HG02642 (cell line): ENCODE results near the gene LCNL1.

Source experiments
- ATAC-seq: cut with Tn5 transposase; IDR thresholded peaks from one replicate; pipeline ENCODE4 v1.9.1; 2021; ENCODE audit warnings: mild to moderate bottlenecking; ENCODE audit not compliant: unreplicated experiment, poor library complexity

The LCNL1 gene

GRCh38 chr9:136973618-136974617 lies 8.9 kb upstream of the LCNL1 start:
- no peak for ATAC-seq

GRCh38 chr9:136974817-136975535 lies 7.8 kb upstream of the LCNL1 start:
- no peak for ATAC-seq

GRCh38 chr9:136975644-136976043 lies 7.1 kb upstream of the LCNL1 start:
- ATAC-seq, result no peak

- no peak for ATAC-seq
These were observed 5.6 kb upstream of the LCNL1 start, which contains the start of gene PTGDS for GRCh38 chr9:136977223-136977622. Gene PTGDS (plus strand): TSS chr9:136977504. CDS start chr9:136977579, 75 bp downstream.

GRCh38 chr9:136977649-136978072 lies 5.1 kb upstream of the LCNL1 start:
- no peak for ATAC-seq

- no peak for ATAC-seq
These were observed 4.5 kb upstream of the LCNL1 start for GRCh38 chr9:136978073-136978864.

GRCh38 chr9:136978865-136979544 lies 3.8 kb upstream of the LCNL1 start:
- ATAC-seq, result no peak

- ATAC-seq, result no peak
These were observed 2.8 kb upstream of the LCNL1 start for GRCh38 chr9:136979769-136980587.

GRCh38 chr9:136980669-136981478 lies 1.9 kb upstream of the LCNL1 start:
- no peak for ATAC-seq

- ATAC-seq, result no peak
These were observed 1.1 kb upstream of the LCNL1 start for GRCh38 chr9:136981588-136982231.

- no peak for ATAC-seq
These were observed 374 bp downstream of the LCNL1 start for GRCh38 chr9:136983167-136983566.

- ATAC-seq, result no peak
These were observed 992 bp downstream of the LCNL1 start for GRCh38 chr9:136983656-136984314.

GRCh38 chr9:136984464-136985026 lies 1.8 kb downstream of the LCNL1 start:
- ATAC-seq, result no peak

- no peak for ATAC-seq
These were observed 2.3 kb downstream of the LCNL1 start for GRCh38 chr9:136985027-136985602.

- ATAC-seq, result no peak
These were observed 3.1 kb downstream of the LCNL1 start for GRCh38 chr9:136985853-136986252.

- no peak for ATAC-seq
These were observed 6.1 kb downstream of the LCNL1 start for GRCh38 chr9:136988872-136989271.
